HepG2 (cell line): ENCODE results near the gene LSM6.

Experiments used
- CTCF ChIP-seq: sonication (generic); formaldehyde crosslinking; IDR thresholded peaks from 2 replicates; pipeline ENCODE4 v1.5.0; 2020; ENCODE audit warnings: mild to moderate bottlenecking, missing genetic modification reagents, moderate library complexity
- HCFC1 ChIP-seq: fragments of 150-350 bp; IDR thresholded peaks from 2 replicates; pipeline ENCODE4 v1.6.1; 2014; ENCODE audit warnings: low read depth, low read length
- HIC2 ChIP-seq: sonication (generic); formaldehyde crosslinking; IDR thresholded peaks from 2 replicates; pipeline ENCODE4 v1.9.0; 2022; ENCODE audit warnings: low read depth, missing genetic modification reagents
- MBNL3 ChIP-seq: fragments of 250-450 bp; sonication (Bioruptor Pico); conservative IDR thresholded peaks from 2 replicates; pipeline ENCODE4 v1.8.0; 2022; ENCODE audit warnings: mild to moderate bottlenecking, inconsistent platforms
- PHB2 ChIP-seq: fragments of 450-650 bp; IDR thresholded peaks from 2 replicates; pipeline ENCODE4 v1.6.1; 2018; ENCODE audit not compliant: partially characterized antibody
- ZFX ChIP-seq: sonication (generic); formaldehyde crosslinking; IDR thresholded peaks from 2 replicates; pipeline ENCODE4 v1.4.0; 2020; ENCODE audit warnings: mild to moderate bottlenecking, low read depth, missing genetic modification reagents, moderate library complexity
- ZNF343 ChIP-seq: sonication (generic); formaldehyde crosslinking; IDR thresholded peaks from 2 replicates; pipeline ENCODE4 v1.4.0; 2020; ENCODE audit warnings: mild to moderate bottlenecking, missing genetic modification reagents
- ZNF513 ChIP-seq: sonication (generic); formaldehyde crosslinking; conservative IDR thresholded peaks from 2 replicates; pipeline ENCODE4 v1.5.0; 2020; ENCODE audit warnings: missing genetic modification reagents
- TF ChIP-seq, protein P1 (sequence below): IDR thresholded peaks from 2 replicates; pipeline ENCODE4 v1.6.1; 2012; ENCODE audit warnings: low read depth, low read length, improper control_type of control experiment

- TF ChIP-seq MBNL3 (CRISPR knock-in tag) (no peak), HCFC1 (no peak), HIC2 (CRISPR knock-in tag) (no peak), CTCF (no peak), ZFX (CRISPR knock-in tag) (no peak), ZNF513 (CRISPR knock-in tag) (no peak), ZNF343 (CRISPR knock-in tag) (no peak), PHB2 (no peak)
- TF ChIP-seq, protein P1, sequence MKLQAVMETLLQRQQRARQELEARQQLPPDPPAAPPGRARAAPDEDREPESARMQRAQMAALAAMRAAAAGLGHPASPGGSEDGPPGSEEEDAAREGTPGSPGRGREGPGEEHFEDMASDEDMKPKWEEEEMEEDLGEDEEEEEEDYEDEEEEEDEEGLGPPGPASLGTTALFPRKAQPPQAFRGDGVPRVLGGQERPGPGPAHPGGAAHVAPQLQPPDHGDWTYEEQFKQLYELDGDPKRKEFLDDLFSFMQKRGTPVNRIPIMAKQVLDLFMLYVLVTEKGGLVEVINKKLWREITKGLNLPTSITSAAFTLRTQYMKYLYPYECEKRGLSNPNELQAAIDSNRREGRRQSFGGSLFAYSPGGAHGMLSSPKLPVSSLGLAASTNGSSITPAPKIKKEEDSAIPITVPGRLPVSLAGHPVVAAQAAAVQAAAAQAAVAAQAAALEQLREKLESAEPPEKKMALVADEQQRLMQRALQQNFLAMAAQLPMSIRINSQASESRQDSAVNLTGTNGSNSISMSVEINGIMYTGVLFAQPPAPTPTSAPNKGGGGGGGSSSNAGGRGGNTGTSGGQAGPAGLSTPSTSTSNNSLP = no peak
These were observed 21.5 kb upstream of the LSM6 start for GRCh38 chr4:146154057-146154456.
